WTC11 (cell line): ENCODE measurements around the gene OR5H15. TPM values are rescaled to one million over a fixed set of nuclear protein-coding genes. Genes with fewer than 3 reads are reported as not detected.
"Not testable (repeated sequence)": the region's sequence is repeated elsewhere in the genome, so short reads cannot be mapped to it uniquely, and the experiment has no call there.

ENCODE experiments used
- ATAC-seq: fragments of 200-7000 bp; cut with Tn5 transposase; 2 replicates; pipeline ENCODE4 v1.10.0; 2021; ENCODE audit warnings: mild to moderate bottlenecking, moderate library complexity
- CTCF ChIA-PET: fragments of 300-600 bp; sonication (Branson Sonifier 250); formaldehyde crosslinking; loops from one replicate; lab custom pipeline; 2021; ENCODE audit warnings: antibody characterized with exemption; lab: Charles Lee
- POLR2A ChIA-PET: fragments of 350-600 bp; sonication (Branson Sonifier 250); formaldehyde crosslinking; loops from one replicate; lab custom pipeline; 2021; ENCODE audit warnings: antibody characterized with exemption; lab: Charles Lee
- DNase-seq: peaks from one replicate; pipeline ENCODE4 v3.0.0; 2021; ENCODE audit warnings: low spot score
- H3K27ac Mint-ChIP-seq: 2 replicates; pipeline ENCODE4 v1.8.0; 2021; ENCODE audit warnings: mixed read lengths
- H3K27me3 Mint-ChIP-seq: 2 replicates; pipeline ENCODE4 v1.8.0; 2021; ENCODE audit warnings: low read depth, mild to moderate bottlenecking, moderate library complexity, mixed read lengths
- H3K36me3 Mint-ChIP-seq: 2 replicates; pipeline ENCODE4 v1.8.0; 2021; ENCODE audit warnings: mixed read lengths
- H3K4me1 Mint-ChIP-seq: 2 replicates; pipeline ENCODE4 v1.8.0; 2022; ENCODE audit warnings: mixed read lengths
- H3K4me3 Mint-ChIP-seq: 2 replicates; pipeline ENCODE4 v1.8.0; 2021; ENCODE audit warnings: mild to moderate bottlenecking, moderate library complexity, mixed read lengths
- H3K9me3 Mint-ChIP-seq: 2 replicates; pipeline ENCODE4 v1.8.0; 2021; ENCODE audit warnings: mixed read lengths
- ATF1 ChIP-seq: sonication (generic); formaldehyde crosslinking; IDR thresholded peaks from 2 replicates; pipeline ENCODE4 v1.8.1; 2023; ENCODE audit warnings: mild to moderate bottlenecking, moderate library complexity, missing genetic modification reagents
- GABPB1 ChIP-seq: sonication (generic); formaldehyde crosslinking; IDR thresholded peaks from 2 replicates; pipeline ENCODE4 v1.8.1; 2023; ENCODE audit warnings: mild to moderate bottlenecking, missing genetic modification reagents
- HMGA2 ChIP-seq: fragments of 250-450 bp; sonication (Bioruptor Pico); IDR thresholded peaks from 2 replicates; pipeline ENCODE4 v1.4.0; 2021; ENCODE audit warnings: mild to moderate bottlenecking, moderate library complexity
- NR2C2 ChIP-seq: sonication (generic); formaldehyde crosslinking; IDR thresholded peaks from 2 replicates; pipeline ENCODE4 v1.8.0; 2022; ENCODE audit warnings: mild to moderate bottlenecking, missing genetic modification reagents
- NR3C1 ChIP-seq: sonication (generic); formaldehyde crosslinking; conservative IDR thresholded peaks from 2 replicates; pipeline ENCODE4 v1.8.1; 2023; ENCODE audit warnings: low read depth, mild to moderate bottlenecking, missing genetic modification reagents
- ZBTB21 ChIP-seq: sonication (generic); formaldehyde crosslinking; IDR thresholded peaks from 2 replicates; pipeline ENCODE4 v1.8.1; 2023; ENCODE audit warnings: mild to moderate bottlenecking, missing genetic modification reagents, borderline replicate concordance
- ZNF317 ChIP-seq: sonication (generic); formaldehyde crosslinking; IDR thresholded peaks from 2 replicates; pipeline ENCODE4 v1.8.1; 2023; ENCODE audit warnings: low read depth, mild to moderate bottlenecking, moderate library complexity, missing genetic modification reagents, borderline replicate concordance
- total RNA-seq: library from RNA; stranded (reverse); gene quantifications from 3 replicates; pipeline ENCODE4 v1.2.3, GENCODE V29; 2021
- TF ChIP-seq, protein P1 (sequence below): fragments of 200-600 bp; IDR thresholded peaks from 2 replicates; pipeline ENCODE4 v1.8.0; 2022; ENCODE audit warnings: antibody characterized with exemption
- TF ChIP-seq, protein P2 (sequence below): fragments of 250-450 bp; sonication (Bioruptor Pico); conservative IDR thresholded peaks from 2 replicates; pipeline ENCODE4 v1.9.0; 2021; ENCODE audit warnings: mild to moderate bottlenecking
- TF ChIP-seq, protein P3 (sequence below): sonication (generic); formaldehyde crosslinking; IDR thresholded peaks from 2 replicates; pipeline ENCODE4 v1.8.0; 2022; ENCODE audit warnings: mild to moderate bottlenecking, missing genetic modification reagents
- TF ChIP-seq, protein P4 (sequence below): sonication (generic); formaldehyde crosslinking; IDR thresholded peaks from 2 replicates; pipeline ENCODE4 v1.8.0; 2022; ENCODE audit warnings: mild to moderate bottlenecking, missing genetic modification reagents
- TF ChIP-seq, protein P5 (sequence below): sonication (generic); formaldehyde crosslinking; IDR thresholded peaks from 2 replicates; pipeline ENCODE4 v1.8.1; 2022; ENCODE audit warnings: mild to moderate bottlenecking, moderate library complexity, missing genetic modification reagents
- TF ChIP-seq, protein P6 (sequence below): sonication (generic); formaldehyde crosslinking; IDR thresholded peaks from 2 replicates; pipeline ENCODE4 v1.8.0; 2022; ENCODE audit warnings: mild to moderate bottlenecking, missing genetic modification reagents

Gene OR5H15
- total RNA-seq, 1 experiment from 2014 or later: not detected

DNA sequence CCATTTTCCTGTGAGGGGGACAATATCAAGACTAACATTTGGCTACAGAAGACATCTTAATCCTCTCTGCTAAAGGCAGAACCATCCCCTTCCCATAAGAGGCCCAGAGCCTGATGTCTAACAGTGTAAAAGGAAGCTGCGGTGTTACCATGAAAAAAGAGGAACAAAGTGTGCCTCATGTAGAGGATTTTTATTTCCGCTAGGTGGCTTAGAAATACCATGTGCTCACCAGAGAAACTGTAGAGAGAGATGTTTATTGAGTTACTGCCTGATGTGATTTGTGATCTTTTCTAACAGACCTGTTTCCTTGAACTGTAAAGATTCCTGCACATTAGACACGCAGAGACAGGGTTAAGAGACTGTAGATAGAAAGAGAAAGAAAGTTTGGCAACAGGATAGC lies 22.0 kb downstream of the OR5H15 start:
- ChIA-PET POLR2A (no interaction called here), CTCF (interaction anchor here (1.4 to 1.8 kb wide), 2 partner anchors 71 to 140 kb away, joined by 4 to 15 read pairs; no protein-coding TSS in a partner anchor)
- DNase-seq (no peak), ATAC-seq (peak; percentile 84)
- no peak overlapping the region for H3K4me3 Mint-ChIP-seq
- TF ChIP-seq, protein P1, sequence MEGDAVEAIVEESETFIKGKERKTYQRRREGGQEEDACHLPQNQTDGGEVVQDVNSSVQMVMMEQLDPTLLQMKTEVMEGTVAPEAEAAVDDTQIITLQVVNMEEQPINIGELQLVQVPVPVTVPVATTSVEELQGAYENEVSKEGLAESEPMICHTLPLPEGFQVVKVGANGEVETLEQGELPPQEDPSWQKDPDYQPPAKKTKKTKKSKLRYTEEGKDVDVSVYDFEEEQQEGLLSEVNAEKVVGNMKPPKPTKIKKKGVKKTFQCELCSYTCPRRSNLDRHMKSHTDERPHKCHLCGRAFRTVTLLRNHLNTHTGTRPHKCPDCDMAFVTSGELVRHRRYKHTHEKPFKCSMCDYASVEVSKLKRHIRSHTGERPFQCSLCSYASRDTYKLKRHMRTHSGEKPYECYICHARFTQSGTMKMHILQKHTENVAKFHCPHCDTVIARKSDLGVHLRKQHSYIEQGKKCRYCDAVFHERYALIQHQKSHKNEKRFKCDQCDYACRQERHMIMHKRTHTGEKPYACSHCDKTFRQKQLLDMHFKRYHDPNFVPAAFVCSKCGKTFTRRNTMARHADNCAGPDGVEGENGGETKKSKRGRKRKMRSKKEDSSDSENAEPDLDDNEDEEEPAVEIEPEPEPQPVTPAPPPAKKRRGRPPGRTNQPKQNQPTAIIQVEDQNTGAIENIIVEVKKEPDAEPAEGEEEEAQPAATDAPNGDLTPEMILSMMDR: peak; percentile 26
- no peak for TF ChIP-seq GABPB1 (CRISPR knock-in tag)
- peaks cover 5% of the 10 kb centered on the region; the same call in 1 of the 2 replicates for H3K9me3 Mint-ChIP-seq
- H3K27ac Mint-ChIP-seq: no peak overlapping the region
- no peaks in the 10 kb centered on the region; the same call in 1 of the 2 replicates for H3K27me3 Mint-ChIP-seq
- peaks cover 40% of the 10 kb centered on the region for H3K4me1 Mint-ChIP-seq
- peaks cover 5% of the 10 kb centered on the region; the same call in 1 of the 2 replicates for H3K36me3 Mint-ChIP-seq

DNA sequence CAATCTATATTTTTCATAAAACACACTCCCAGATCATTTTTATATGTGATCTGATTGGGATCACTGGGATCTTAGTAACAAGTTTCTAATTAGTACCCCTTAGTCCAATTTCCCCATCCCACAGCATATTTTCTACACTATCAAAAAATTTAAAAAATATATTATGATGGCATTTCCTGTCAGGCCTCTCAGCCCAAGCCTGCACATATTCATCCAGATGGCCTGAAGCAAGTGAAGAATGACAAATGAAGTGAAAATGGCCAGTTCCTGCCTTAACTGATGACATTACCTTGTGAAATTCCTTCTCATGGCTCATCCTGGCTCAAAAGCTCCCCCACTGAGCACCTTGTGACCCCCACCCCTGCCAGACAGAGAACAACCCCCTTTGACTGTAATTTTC lies 24.4 kb downstream of the OR5H15 start:
- H3K36me3 Mint-ChIP-seq, DNase-seq, H3K9me3 Mint-ChIP-seq, H3K27me3 Mint-ChIP-seq, H3K27ac Mint-ChIP-seq, CTCF ChIA-PET, ATAC-seq, H3K4me3 Mint-ChIP-seq, POLR2A ChIA-PET: not testable (repeated sequence)
- H3K4me1 Mint-ChIP-seq: peaks cover 33% of the 10 kb centered on the region

DNA sequence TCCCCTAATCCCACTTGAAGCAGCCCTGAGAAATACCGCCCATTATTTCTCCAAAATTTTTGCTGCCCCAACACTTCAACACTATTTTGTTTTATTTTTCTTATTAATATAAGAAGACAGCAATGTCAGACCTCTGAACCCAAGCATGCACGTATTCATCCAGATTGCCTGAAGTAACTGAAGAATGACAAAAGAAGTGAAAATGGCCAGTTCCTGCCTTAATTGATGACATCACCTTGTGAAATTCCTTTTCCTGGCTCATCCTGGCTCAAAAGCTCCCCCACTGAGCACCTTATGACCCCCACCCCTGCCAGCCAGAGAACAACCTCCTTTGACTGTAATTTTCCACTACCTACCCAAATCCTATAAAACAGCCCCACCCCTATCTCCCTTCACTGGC lies 29.8 kb downstream of the OR5H15 start:
- peaks cover 23% of the 10 kb centered on the region for H3K9me3 Mint-ChIP-seq
- TF ChIP-seq ZBTB21 (CRISPR knock-in tag): 0 out of 2 replicates have a peak, but pooled peaks have one; percentile 59
- POLR2A ChIA-PET, ATAC-seq, H3K27me3 Mint-ChIP-seq, H3K27ac Mint-ChIP-seq, H3K4me3 Mint-ChIP-seq, H3K36me3 Mint-ChIP-seq, DNase-seq: not testable (repeated sequence)
- H3K4me1 Mint-ChIP-seq: peaks cover 20% of the 10 kb centered on the region
- CTCF ChIA-PET: interaction anchor here (0.6 kb wide), 1 partner anchor 142 kb away, joined by 3 read pairs; no protein-coding TSS in a partner anchor

DNA sequence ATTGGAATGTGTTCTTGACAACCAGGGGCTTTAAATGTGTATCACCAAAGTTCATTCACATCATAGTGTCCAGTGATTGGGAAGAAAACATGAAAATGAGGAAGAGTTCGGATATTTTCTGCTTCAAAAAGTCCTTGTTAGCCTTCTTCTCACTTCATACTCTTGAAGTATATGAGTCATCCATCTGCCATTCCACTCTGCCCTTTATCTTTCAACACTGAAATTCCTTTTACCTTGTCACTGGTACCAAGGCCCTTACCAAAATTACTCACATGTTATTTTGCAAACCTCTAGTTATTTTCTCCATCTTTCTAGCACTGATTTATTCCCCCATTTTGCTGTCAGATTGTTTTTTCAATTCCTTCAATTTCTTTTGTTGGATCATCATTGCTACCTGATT lies 32.5 kb downstream of the OR5H15 start:
- peaks cover 7% of the 10 kb centered on the region for H3K36me3 Mint-ChIP-seq
- CTCF ChIA-PET: no interaction called here
- POLR2A ChIA-PET: no interaction called here
- no peak overlapping the region for H3K27ac Mint-ChIP-seq
- H3K27me3 Mint-ChIP-seq: no peaks in the 10 kb centered on the region; the same call in 1 of the 2 replicates
- DNase-seq (no peak), ATAC-seq (no peak)
- H3K4me3 Mint-ChIP-seq: no peak overlapping the region
- H3K4me1 Mint-ChIP-seq: peaks cover 13% of the 10 kb centered on the region; the same call in 1 of the 2 replicates
- TF ChIP-seq, protein P2, sequence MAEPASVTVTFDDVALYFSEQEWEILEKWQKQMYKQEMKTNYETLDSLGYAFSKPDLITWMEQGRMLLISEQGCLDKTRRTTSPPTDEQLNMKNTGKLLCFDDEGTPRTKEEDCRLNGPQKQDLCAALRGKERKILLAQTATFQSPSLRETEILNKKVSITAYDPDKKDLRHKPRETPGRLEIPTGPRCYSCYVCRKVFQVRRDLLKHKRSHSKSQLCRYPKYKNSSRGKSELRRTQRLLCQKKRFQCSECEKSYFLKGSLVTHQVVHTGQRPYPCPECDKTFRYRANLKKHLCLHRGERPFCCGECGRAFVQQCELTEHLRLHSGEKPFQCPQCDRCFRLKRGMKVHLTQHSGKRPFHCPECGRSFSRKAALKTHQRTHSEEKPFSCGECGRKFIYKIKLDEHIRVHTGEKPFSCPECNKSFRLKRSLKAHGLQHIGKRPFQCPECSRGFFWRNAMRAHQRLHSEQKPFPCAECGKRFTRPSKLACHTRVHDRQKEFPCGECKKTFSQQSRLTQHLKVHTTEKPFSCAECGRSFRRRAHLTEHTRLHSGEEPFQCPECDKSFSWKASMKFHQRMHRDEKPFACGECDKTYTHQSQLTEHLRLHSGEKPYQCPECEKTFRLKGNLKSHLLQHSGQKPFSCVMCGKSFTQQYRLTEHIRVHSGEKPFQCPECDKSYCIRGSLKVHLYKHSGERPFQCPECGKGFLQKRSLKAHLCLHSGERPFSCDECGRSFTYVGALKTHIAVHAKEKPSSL (CRISPR knock-in tag): no peak
- TF ChIP-seq, protein P3, sequence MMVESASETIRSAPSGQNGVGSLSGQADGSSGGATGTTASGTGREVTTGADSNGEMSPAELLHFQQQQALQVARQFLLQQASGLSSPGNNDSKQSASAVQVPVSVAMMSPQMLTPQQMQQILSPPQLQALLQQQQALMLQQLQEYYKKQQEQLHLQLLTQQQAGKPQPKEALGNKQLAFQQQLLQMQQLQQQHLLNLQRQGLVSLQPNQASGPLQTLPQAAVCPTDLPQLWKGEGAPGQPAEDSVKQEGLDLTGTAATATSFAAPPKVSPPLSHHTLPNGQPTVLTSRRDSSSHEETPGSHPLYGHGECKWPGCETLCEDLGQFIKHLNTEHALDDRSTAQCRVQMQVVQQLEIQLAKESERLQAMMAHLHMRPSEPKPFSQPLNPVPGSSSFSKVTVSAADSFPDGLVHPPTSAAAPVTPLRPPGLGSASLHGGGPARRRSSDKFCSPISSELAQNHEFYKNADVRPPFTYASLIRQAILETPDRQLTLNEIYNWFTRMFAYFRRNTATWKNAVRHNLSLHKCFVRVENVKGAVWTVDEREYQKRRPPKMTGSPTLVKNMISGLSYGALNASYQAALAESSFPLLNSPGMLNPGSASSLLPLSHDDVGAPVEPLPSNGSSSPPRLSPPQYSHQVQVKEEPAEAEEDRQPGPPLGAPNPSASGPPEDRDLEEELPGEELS (CRISPR knock-in tag): no peak
- TF ChIP-seq NR2C2 (CRISPR knock-in tag): no peak
- no peak for TF ChIP-seq HMGA2 (CRISPR knock-in tag)
- TF ChIP-seq NR3C1 (CRISPR knock-in tag): no peak
- peaks cover 23% of the 10 kb centered on the region for H3K9me3 Mint-ChIP-seq

DNA sequence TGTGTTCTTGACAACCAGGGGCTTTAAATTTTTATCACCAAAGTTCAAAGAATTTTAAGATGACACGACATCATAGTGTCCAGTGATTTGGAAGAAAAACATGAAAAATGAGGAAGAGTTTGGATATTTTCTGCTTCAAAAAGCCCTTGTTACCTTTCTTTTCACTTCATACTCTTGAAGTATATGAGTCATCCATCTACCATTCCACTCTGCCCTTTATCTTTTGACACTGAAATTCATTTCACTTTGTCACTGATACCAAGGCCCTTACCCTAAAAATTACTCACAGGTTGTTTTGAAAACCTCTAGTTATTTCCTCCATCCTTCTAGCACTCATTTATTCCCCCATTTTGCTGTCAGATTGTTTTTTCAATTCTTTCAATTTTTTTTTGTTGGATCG lies 42.7 kb downstream of the OR5H15 start:
- Mint-ChIP-seq H3K4me3 (no peak overlapping the region), H3K4me1 (peaks cover 26% of the 10 kb centered on the region), H3K36me3 (peaks cover 19% of the 10 kb centered on the region), H3K27me3 (no peaks in the 10 kb centered on the region), H3K9me3 (peaks cover 22% of the 10 kb centered on the region), H3K27ac (no peak overlapping the region; the same call in 1 of the 2 replicates)
- ATAC-seq (no peak), DNase-seq (no peak)
- POLR2A ChIA-PET: no interaction called here
- CTCF ChIA-PET: no interaction called here
- TF ChIP-seq, protein P4, sequence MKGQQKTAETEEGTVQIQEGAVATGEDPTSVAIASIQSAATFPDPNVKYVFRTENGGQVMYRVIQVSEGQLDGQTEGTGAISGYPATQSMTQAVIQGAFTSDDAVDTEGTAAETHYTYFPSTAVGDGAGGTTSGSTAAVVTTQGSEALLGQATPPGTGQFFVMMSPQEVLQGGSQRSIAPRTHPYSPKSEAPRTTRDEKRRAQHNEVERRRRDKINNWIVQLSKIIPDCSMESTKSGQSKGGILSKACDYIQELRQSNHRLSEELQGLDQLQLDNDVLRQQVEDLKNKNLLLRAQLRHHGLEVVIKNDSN (CRISPR knock-in tag): no peak
- TF ChIP-seq ZNF317 (CRISPR knock-in tag) (no peak), ATF1 (CRISPR knock-in tag) (no peak)
- TF ChIP-seq, protein P2 (CRISPR knock-in tag): no peak
- TF ChIP-seq, protein P5, sequence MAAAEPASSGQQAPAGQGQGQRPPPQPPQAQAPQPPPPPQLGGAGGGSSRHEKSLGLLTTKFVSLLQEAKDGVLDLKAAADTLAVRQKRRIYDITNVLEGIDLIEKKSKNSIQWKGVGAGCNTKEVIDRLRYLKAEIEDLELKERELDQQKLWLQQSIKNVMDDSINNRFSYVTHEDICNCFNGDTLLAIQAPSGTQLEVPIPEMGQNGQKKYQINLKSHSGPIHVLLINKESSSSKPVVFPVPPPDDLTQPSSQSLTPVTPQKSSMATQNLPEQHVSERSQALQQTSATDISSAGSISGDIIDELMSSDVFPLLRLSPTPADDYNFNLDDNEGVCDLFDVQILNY: no peak
- TF ChIP-seq, protein P6, sequence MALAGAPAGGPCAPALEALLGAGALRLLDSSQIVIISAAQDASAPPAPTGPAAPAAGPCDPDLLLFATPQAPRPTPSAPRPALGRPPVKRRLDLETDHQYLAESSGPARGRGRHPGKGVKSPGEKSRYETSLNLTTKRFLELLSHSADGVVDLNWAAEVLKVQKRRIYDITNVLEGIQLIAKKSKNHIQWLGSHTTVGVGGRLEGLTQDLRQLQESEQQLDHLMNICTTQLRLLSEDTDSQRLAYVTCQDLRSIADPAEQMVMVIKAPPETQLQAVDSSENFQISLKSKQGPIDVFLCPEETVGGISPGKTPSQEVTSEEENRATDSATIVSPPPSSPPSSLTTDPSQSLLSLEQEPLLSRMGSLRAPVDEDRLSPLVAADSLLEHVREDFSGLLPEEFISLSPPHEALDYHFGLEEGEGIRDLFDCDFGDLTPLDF (CRISPR knock-in tag): no peak
